T-helper 17 cell (primary cell): Measurements from ENCODE around the gene AP3S2. TPM values are rescaled to one million over a fixed set of nuclear protein-coding genes. Genes with fewer than 3 reads are reported as not detected.
"Not testable (repeated sequence)": the region's sequence is repeated elsewhere in the genome, so short reads cannot be mapped to it uniquely, and the experiment has no call there.

Source experiments
- ATAC-seq: fragments of 150-1000 bp; cut with Tn5 transposase; 2 replicates; pipeline ENCODE4 v1.10.0; 2021; ENCODE audit warnings: mild to moderate bottlenecking, moderate library complexity
- DNase-seq, 3 donors: peaks; one replicate each; pipeline versions ENCODE4 v3.0.0 to v3.0.0-alpha.2; 2020 to 2021
- H3K9me3 ChIP-seq: one replicate; pipeline ENCODE4 v1.7.0; 2013; ENCODE audit warnings: low read length, mild to moderate bottlenecking; ENCODE audit not compliant: control insufficient read depth, poor library complexity, severe bottlenecking
- H3K27ac Mint-ChIP-seq: one replicate; pipeline ENCODE4 v1.8.0; 2022; ENCODE audit warnings: mild to moderate bottlenecking, moderate library complexity, mixed read lengths
- H3K27me3 Mint-ChIP-seq: one replicate; pipeline ENCODE4 v1.8.0; 2022; ENCODE audit warnings: mixed read lengths
- H3K36me3 Mint-ChIP-seq: one replicate; pipeline ENCODE4 v1.8.0; 2022; ENCODE audit warnings: low read depth, mixed read lengths
- H3K4me1 Mint-ChIP-seq: one replicate; pipeline ENCODE4 v1.8.0; 2022; ENCODE audit warnings: mild to moderate bottlenecking, mixed read lengths
- H3K4me3 Mint-ChIP-seq: one replicate; pipeline ENCODE4 v1.8.0; 2022; ENCODE audit warnings: mild to moderate bottlenecking, moderate library complexity, mixed read lengths
- total RNA-seq, 4 donors: library from RNA in 2 of 4; stranded (reverse) in 2 of 4; gene quantifications; one replicate each; pipeline ENCODE4 v1.2.3 and lab custom pipeline; 2022 to 2026

AP3S2 gene
- total RNA-seq, 2 donors from 2014 or later = 28.0 to 29.1 TPM

- no peaks in the 10 kb centered on the region for H3K9me3 ChIP-seq
- Mint-ChIP-seq H3K4me1 (peaks cover 2% of the 10 kb centered on the region), H3K4me3 (no peak overlapping the region), H3K27ac (peak overlapping the region; percentile 37), H3K36me3 (no peaks in the 10 kb centered on the region), H3K27me3 (peaks cover 4% of the 10 kb centered on the region)
- DNase-seq (peak in 2 of 3 donors; percentile 19 to 22), ATAC-seq (peak; percentile 63)
Measured at GRCh38 chr15:89898614-89899294, 5.0 kb upstream of the AP3S2 start.

GRCh38 chr15:89898146-89898545 is 4.4 kb upstream of the AP3S2 start:
- H3K36me3 Mint-ChIP-seq = no peaks in the 10 kb centered on the region
- no peaks in the 10 kb centered on the region for H3K9me3 ChIP-seq
- no peak for ATAC-seq
- H3K27me3 Mint-ChIP-seq = peaks cover 4% of the 10 kb centered on the region
- H3K4me3 Mint-ChIP-seq = no peak overlapping the region
- peaks cover 5% of the 10 kb centered on the region for H3K4me1 Mint-ChIP-seq
- DNase-seq = no peak
- H3K27ac Mint-ChIP-seq = no peak overlapping the region

GRCh38 chr15:89893027-89893426 is 767 bp downstream of the AP3S2 start:
- H3K36me3 Mint-ChIP-seq = no peaks in the 10 kb centered on the region
- DNase-seq (no peak), ATAC-seq (no peak)
- peaks cover 27% of the 10 kb centered on the region for H3K4me1 Mint-ChIP-seq
- H3K4me3 Mint-ChIP-seq = peak overlapping the region; percentile 96
- H3K27ac Mint-ChIP-seq = peak overlapping the region; percentile 96
- H3K9me3 ChIP-seq = no peaks in the 10 kb centered on the region
- H3K27me3 Mint-ChIP-seq = no peaks in the 10 kb centered on the region

GRCh38 chr15:89888214-89888804 is 5.5 kb downstream of the AP3S2 start:
- no peaks in the 10 kb centered on the region for H3K9me3 ChIP-seq
- Mint-ChIP-seq H3K36me3 (no peaks in the 10 kb centered on the region), H3K27ac (no peak overlapping the region), H3K4me3 (no peak overlapping the region), H3K27me3 (no peaks in the 10 kb centered on the region), H3K4me1 (peaks cover 25% of the 10 kb centered on the region)
- DNase-seq (no peak), ATAC-seq (no peak)

- H3K4me1 Mint-ChIP-seq = peaks cover 14% of the 10 kb centered on the region
- ATAC-seq (no peak), DNase-seq (no peak)
- H3K4me3 Mint-ChIP-seq = no peak overlapping the region
- no peaks in the 10 kb centered on the region for H3K9me3 ChIP-seq
- H3K27ac Mint-ChIP-seq = no peak overlapping the region
- peaks cover 3% of the 10 kb centered on the region for H3K36me3 Mint-ChIP-seq
- H3K27me3 Mint-ChIP-seq = no peaks in the 10 kb centered on the region
Measured at GRCh38 chr15:89885611-89886010, 8.2 kb downstream of the AP3S2 start.

GRCh38 chr15:89885179-89885578 is 8.6 kb downstream of the AP3S2 start:
- H3K4me3 Mint-ChIP-seq, H3K27ac Mint-ChIP-seq, H3K9me3 ChIP-seq, H3K36me3 Mint-ChIP-seq, ATAC-seq, DNase-seq, H3K27me3 Mint-ChIP-seq: not testable (repeated sequence)
- peaks cover 11% of the 10 kb centered on the region for H3K4me1 Mint-ChIP-seq

GRCh38 chr15:89883518-89883917 is 10.3 kb downstream of the AP3S2 start:
- H3K9me3 ChIP-seq = no peaks in the 10 kb centered on the region
- H3K4me3 Mint-ChIP-seq = no peak overlapping the region
- no peak for ATAC-seq
- no peak for DNase-seq
- H3K27ac Mint-ChIP-seq = no peak overlapping the region
- peaks cover 3% of the 10 kb centered on the region for H3K4me1 Mint-ChIP-seq
- no peaks in the 10 kb centered on the region for H3K27me3 Mint-ChIP-seq
- H3K36me3 Mint-ChIP-seq = peaks cover 3% of the 10 kb centered on the region

GRCh38 chr15:89880727-89881126 is 13.1 kb downstream of the AP3S2 start:
- DNase-seq = no peak
- Mint-ChIP-seq H3K4me1 (peaks cover 5% of the 10 kb centered on the region), H3K4me3 (no peak overlapping the region), H3K36me3 (peaks cover 9% of the 10 kb centered on the region), H3K27me3 (no peaks in the 10 kb centered on the region), H3K27ac (no peak overlapping the region)
- no peak for ATAC-seq
- no peaks in the 10 kb centered on the region for H3K9me3 ChIP-seq

GRCh38 chr15:89878323-89878722 is 15.5 kb downstream of the AP3S2 start:
- DNase-seq (no peak), ATAC-seq (no peak)
- H3K4me1 Mint-ChIP-seq = peaks cover 10% of the 10 kb centered on the region
- H3K36me3 Mint-ChIP-seq = peaks cover 9% of the 10 kb centered on the region
- H3K27me3 Mint-ChIP-seq = no peaks in the 10 kb centered on the region
- no peak overlapping the region for H3K27ac Mint-ChIP-seq
- no peaks in the 10 kb centered on the region for H3K9me3 ChIP-seq
- no peak overlapping the region for H3K4me3 Mint-ChIP-seq

GRCh38 chr15:89877083-89877425 is 16.7 kb downstream of the AP3S2 start:
- DNase-seq (no peak), ATAC-seq (no peak)
- Mint-ChIP-seq H3K4me1 (peaks cover 10% of the 10 kb centered on the region), H3K27ac (peak overlapping the region; percentile 21), H3K36me3 (peaks cover 9% of the 10 kb centered on the region), H3K4me3 (peak overlapping the region; percentile 7), H3K27me3 (no peaks in the 10 kb centered on the region)
- H3K9me3 ChIP-seq = no peaks in the 10 kb centered on the region

- Mint-ChIP-seq H3K4me3 (peak overlapping the region; percentile 7), H3K36me3 (peaks cover 9% of the 10 kb centered on the region)
Measured at GRCh38 chr15:89876396-89877082, 17.3 kb downstream of the AP3S2 start.

GRCh38 chr15:89875741-89876140 is 18.1 kb downstream of the AP3S2 start:
- Mint-ChIP-seq H3K36me3 (peaks cover 6% of the 10 kb centered on the region), H3K4me3 (peak overlapping the region; percentile 49), H3K27me3 (no peaks in the 10 kb centered on the region), H3K27ac (peak overlapping the region; percentile 88), H3K4me1 (peaks cover 8% of the 10 kb centered on the region)
- ATAC-seq = no peak
- DNase-seq = no peak
- no peaks in the 10 kb centered on the region for H3K9me3 ChIP-seq

More at GRCh38 chr15:89876396-89877082, 17.3 kb downstream of the AP3S2 start:
- Mint-ChIP-seq H3K27ac (peak overlapping the region; percentile 88), H3K4me1 (peaks cover 10% of the 10 kb centered on the region), H3K27me3 (no peaks in the 10 kb centered on the region)
- no peaks in the 10 kb centered on the region for H3K9me3 ChIP-seq
- DNase-seq = no peak
- ATAC-seq = no peak

- ATAC-seq = peak; percentile 100
- Mint-ChIP-seq H3K27ac (no peak overlapping the region), H3K4me1 (peaks cover 7% of the 10 kb centered on the region)
Measured at GRCh38 chr15:89874926-89875564, 18.7 kb downstream of the AP3S2 start.

More at GRCh38 chr15:89874926-89875564, 18.7 kb downstream of the AP3S2 start:
- Mint-ChIP-seq H3K36me3 (peaks cover 6% of the 10 kb centered on the region), H3K27me3 (no peaks in the 10 kb centered on the region), H3K4me3 (no peak overlapping the region)
- peak; percentile 59 to 73 (median 61) for DNase-seq
- H3K9me3 ChIP-seq = no peaks in the 10 kb centered on the region
